Inferior parietal cortex (tissue), 1 donor: ENCODE data around the gene ITGA7.

ENCODE experiments used
- DNase-seq: peaks from one replicate; pipeline ENCODE4 v3.0.0-alpha.2; 2016; ENCODE audit errors: extremely low spot score

Gene ITGA7

DNA sequence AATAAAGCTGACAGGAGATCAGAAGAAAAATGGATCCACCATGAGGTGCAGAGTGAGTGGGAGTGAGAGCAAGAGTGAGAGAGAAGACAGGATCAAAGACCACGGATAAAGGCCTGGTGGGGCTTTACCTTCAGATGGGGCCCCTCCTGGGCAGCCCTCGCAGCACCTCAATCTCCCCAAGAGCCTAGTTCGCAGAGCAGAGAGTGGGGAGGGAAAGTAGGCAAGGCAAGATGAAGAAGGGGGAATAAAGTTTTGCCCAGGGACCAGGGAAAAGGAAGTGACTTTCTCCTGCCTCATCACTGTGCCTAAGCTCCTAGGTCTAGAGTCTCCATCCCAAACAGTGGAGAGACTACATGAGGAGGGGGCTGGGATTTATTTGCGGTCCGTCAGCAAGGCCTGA is 60.7 kb downstream of the ITGA7 start:
- DNase-seq = no peak

DNA sequence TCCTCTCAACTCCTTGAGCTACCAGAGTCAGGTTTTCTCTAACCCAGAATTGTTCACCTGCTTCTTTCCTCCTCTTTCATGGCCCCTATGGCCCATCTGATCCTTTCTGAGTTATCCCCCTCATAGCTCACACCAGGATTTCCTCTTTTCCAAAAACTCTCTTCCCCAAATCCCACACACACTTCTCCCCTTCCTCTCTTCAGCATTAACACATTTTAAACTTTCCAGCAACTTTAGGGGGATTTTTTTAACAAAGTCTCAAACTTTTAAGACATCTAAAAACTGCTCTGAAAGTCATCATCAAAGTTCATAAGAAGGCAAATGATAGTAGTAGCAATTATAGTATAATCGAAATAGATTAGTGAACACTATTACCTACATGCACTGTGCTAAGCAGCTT is 63.1 kb downstream of the ITGA7 start:
- no peak for DNase-seq

DNA sequence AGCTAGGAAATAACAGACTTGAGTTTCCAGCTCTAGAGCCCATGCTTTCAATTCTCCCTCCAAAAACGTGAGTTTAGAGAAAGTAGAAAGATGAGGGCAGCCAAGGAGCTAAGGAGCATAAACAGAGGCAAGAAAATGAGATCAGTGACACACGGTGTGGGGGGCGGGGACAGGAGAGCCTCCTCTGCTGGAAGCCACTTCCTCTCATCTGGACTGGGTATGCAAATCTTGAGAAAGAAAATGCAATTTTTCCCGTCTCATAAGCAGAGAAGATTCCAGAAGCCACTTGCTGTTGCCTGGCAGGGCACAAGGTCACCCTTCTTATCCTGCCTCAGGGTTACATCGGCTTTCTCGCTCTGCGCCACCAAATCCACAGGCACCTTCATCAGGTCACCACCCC is 65.0 kb downstream of the ITGA7 start:
- no peak for DNase-seq

DNA sequence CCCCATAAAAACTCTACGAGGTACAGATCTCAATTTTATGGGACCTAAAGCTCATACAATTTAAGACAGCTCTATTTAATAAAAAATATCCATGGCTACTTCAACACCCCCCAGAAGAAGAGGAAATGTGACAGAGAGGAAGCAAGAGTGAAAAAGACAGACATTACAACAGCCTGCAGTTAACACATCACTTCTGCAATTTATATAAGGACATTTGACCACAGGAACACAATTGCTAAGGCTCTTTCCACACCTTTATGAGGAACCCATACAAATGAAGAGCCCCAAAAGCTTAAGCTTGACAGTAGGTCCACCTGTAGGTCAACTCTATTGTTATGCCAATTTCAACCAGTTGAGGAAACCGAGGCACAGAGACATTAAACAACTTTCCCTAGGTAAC is 65.4 kb downstream of the ITGA7 start:
- DNase-seq = no peak

DNA sequence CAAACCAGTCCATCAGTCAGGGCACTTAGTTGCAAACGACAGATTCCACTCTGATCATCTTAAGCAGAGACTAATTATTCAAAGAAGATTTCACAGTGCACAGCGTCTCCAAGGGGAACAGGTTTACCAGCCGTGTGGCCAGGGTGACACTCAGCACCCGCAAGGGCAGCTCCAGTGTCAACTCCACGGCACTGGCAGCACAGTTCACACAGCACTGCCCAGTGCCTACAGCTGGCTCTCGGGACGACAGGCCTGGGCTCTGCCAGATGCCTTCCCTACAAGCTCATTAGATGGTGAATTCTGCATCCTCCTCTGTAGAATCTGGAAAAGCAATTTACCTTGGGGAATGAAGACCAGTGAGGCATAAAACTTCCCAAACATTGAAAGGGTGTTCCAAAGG is 66.1 kb downstream of the ITGA7 start:
- no peak for DNase-seq

DNA sequence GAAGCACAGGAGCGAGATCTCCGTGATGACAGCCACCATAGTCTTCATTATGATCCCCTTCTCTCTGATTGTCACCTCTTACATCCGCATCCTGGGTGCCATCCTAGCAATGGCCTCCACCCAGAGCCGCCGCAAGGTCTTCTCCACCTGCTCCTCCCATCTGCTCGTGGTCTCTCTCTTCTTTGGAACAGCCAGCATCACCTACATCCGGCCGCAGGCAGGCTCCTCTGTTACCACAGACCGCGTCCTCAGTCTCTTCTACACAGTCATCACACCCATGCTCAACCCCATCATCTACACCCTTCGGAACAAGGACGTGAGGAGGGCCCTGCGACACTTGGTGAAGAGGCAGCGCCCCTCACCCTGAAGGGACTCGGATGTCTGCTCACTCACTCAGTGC is 70.2 kb downstream of the ITGA7 start:
- DNase-seq = no peak

DNA sequence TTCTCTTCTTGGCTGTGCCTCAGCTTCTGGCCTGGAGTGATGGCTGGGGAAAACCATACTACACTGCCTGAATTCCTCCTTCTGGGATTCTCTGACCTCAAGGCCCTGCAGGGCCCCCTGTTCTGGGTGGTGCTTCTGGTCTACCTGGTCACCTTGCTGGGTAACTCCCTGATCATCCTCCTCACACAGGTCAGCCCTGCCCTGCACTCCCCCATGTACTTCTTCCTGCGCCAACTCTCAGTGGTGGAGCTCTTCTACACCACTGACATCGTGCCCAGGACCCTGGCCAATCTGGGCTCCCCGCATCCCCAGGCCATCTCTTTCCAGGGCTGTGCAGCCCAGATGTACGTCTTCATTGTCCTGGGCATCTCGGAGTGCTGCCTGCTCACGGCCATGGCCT is 70.9 kb downstream of the ITGA7 start, which contains the start of gene OR10P1:
TSS of gene OR10P1 (plus strand) at position 40 of the 400 bp plus-strand sequence. CDS start at position 40, 0 bp downstream.
- DNase-seq = no peak

DNA sequence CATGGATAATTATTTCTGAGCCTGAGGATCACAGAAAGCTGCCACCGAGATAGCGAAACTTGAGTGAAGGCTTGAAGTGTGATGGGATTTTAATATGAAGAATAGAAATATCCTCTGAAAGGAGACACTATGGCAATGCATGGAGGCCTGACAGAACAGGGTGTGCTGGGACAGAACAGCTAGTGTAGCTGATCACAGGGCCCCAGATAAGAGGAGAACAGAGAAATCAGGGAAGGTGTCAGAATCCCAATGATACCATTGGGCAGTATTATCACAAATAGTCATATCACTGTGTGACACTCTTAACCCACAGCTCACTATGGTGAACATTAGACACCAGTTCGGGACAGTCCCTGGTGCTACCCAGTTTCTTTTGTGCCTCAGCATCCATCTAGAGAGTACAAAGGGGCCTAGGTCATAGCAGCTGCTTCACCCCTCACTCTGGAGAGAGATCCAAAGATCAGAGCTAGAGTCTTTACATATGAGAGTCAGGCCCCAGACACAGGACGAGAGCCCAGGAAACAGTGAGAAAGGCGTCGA is 71.5 kb downstream of the ITGA7 start:
- no peak for DNase-seq
